A549 (cell line): Measurements from ENCODE around the gene RARG.

ENCODE experiments used
- CEBPB ChIP-seq, 2 experiments: fragments of >200 bp in 1 of 2; sonication (Bioruptor Twin) in 1 of 2; formaldehyde crosslinking in 1 of 2; IDR thresholded peaks; 2 replicates each; pipeline ENCODE4 v1.6.1; 2012 to 2016
- FOXS1 ChIP-seq: fragments of 250-450 bp; sonication (Bioruptor Pico); IDR thresholded peaks from 2 replicates; pipeline ENCODE4 v1.5.0; 2020; ENCODE audit warnings: mild to moderate bottlenecking, moderate library complexity
- JUN ChIP-seq, 2 experiments: fragments of >200 bp; sonication (Bioruptor Twin); formaldehyde crosslinking; IDR thresholded peaks; 2 replicates in 1 of 2; 3 replicates in 1 of 2; pipeline ENCODE4 v1.6.1; 2016 to 2017
- KDM5A ChIP-seq: fragments of 200-600 bp; sonication (generic); IDR thresholded peaks from 2 replicates; pipeline ENCODE4 v1.6.1; 2016; ENCODE audit warnings: antibody characterized with exemption, mild to moderate bottlenecking
- MAZ ChIP-seq: fragments of 150-350 bp; IDR thresholded peaks from 2 replicates; pipeline ENCODE4 v1.6.1; 2014; ENCODE audit warnings: antibody characterized with exemption, low read depth, low read length, borderline replicate concordance
- NR3C1 ChIP-seq: fragments of >200 bp; sonication (Bioruptor Twin); formaldehyde crosslinking; IDR thresholded peaks from 3 replicates; pipeline ENCODE4 v1.6.1; 2017
- POLR2A ChIP-seq: IDR thresholded peaks from 2 replicates; pipeline ENCODE4 v1.6.1; 2012; ENCODE audit warnings: mild to moderate bottlenecking, low read length
- POLR2AphosphoS2 ChIP-seq: conservative IDR thresholded peaks from 2 replicates; pipeline ENCODE4 v1.6.1; 2012; ENCODE audit warnings: low read length, improper control_type of control experiment, inconsistent platforms
- RAD21 ChIP-seq, 2 experiments: fragments of >200 bp in 1 of 2; sonication (Bioruptor Twin) in 1 of 2; formaldehyde crosslinking in 1 of 2; IDR thresholded peaks in 1 of 2; conservative IDR thresholded peaks in 1 of 2; 2 replicates in 1 of 2; 3 replicates in 1 of 2; pipeline ENCODE4 v1.6.1; 2012 to 2018; ENCODE audit warnings: inconsistent platforms in 1 of 2
- ZC3H11A ChIP-seq: fragments of 450-650 bp; IDR thresholded peaks from 2 replicates; pipeline ENCODE4 v1.6.1; 2014; ENCODE audit warnings: antibody characterized with exemption, mild to moderate bottlenecking
- ZFP36 ChIP-seq: fragments of 450-650 bp; IDR thresholded peaks from 2 replicates; pipeline ENCODE4 v1.6.1; 2014; ENCODE audit warnings: borderline replicate concordance; ENCODE audit not compliant: partially characterized antibody
- TF ChIP-seq, protein P1 (sequence below): fragments of >200 bp; sonication (Bioruptor Twin); formaldehyde crosslinking; IDR thresholded peaks from 3 replicates; pipeline ENCODE4 v1.5.1; 2016
- TF ChIP-seq, protein P2 (sequence below): IDR thresholded peaks from 2 replicates; pipeline ENCODE4 v1.6.1; 2012
- TF ChIP-seq, protein P3 (sequence below): fragments of 200-600 bp; sonication (generic); IDR thresholded peaks from 2 replicates; pipeline ENCODE4 v1.6.1; 2016; ENCODE audit warnings: antibody characterized with exemption, mild to moderate bottlenecking, moderate library complexity

DNA sequence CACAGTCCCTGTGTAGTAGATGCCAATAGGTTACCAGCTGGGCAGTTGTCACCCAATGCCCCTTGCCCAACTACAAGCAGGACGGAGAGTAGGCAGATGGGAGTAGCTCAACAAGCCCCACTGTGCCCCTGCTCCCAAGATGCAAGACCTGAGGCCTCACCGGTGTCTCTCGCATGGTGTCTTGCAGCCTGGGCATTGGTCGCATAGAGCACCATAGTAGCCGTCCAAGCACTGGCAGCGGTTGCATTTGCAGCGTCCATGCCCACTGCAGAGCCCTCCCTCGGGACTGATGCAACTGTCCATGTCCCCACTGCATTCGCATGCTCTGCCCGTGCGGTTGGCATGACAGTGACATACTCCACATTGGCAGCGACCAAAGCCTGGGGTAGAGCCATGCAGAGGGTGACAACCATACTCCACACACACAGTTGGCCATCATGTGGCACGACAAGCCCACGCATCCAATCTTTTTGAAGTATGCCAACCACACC, 39.4 kb downstream of the RARG start:
- TF ChIP-seq, protein P1, sequence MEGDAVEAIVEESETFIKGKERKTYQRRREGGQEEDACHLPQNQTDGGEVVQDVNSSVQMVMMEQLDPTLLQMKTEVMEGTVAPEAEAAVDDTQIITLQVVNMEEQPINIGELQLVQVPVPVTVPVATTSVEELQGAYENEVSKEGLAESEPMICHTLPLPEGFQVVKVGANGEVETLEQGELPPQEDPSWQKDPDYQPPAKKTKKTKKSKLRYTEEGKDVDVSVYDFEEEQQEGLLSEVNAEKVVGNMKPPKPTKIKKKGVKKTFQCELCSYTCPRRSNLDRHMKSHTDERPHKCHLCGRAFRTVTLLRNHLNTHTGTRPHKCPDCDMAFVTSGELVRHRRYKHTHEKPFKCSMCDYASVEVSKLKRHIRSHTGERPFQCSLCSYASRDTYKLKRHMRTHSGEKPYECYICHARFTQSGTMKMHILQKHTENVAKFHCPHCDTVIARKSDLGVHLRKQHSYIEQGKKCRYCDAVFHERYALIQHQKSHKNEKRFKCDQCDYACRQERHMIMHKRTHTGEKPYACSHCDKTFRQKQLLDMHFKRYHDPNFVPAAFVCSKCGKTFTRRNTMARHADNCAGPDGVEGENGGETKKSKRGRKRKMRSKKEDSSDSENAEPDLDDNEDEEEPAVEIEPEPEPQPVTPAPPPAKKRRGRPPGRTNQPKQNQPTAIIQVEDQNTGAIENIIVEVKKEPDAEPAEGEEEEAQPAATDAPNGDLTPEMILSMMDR, result no peak
- no peak for TF ChIP-seq JUN (IDR thresholded peaks at IDR 0.05)
- no peak for TF ChIP-seq NR3C1
- no peak for TF ChIP-seq RAD21 (conservative IDR thresholded peaks at IDR 0.05 in 1 of 2, IDR thresholded peaks at IDR 0.05 in 1 of 2)
- TF ChIP-seq KDM5A, result no peak
- no peak for TF ChIP-seq ZFP36
- no peak for TF ChIP-seq MAZ
- TF ChIP-seq FOXS1 (CRISPR knock-in tag), result no peak
- TF ChIP-seq, protein P2, sequence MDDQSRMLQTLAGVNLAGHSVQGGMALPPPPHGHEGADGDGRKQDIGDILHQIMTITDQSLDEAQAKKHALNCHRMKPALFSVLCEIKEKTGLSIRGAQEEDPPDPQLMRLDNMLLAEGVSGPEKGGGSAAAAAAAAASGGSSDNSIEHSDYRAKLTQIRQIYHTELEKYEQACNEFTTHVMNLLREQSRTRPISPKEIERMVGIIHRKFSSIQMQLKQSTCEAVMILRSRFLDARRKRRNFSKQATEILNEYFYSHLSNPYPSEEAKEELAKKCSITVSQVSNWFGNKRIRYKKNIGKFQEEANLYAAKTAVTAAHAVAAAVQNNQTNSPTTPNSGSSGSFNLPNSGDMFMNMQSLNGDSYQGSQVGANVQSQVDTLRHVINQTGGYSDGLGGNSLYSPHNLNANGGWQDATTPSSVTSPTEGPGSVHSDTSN, result no peak
- no peak for TF ChIP-seq ZC3H11A
- TF ChIP-seq POLR2AphosphoS2, result no peak
- TF ChIP-seq, protein P3, sequence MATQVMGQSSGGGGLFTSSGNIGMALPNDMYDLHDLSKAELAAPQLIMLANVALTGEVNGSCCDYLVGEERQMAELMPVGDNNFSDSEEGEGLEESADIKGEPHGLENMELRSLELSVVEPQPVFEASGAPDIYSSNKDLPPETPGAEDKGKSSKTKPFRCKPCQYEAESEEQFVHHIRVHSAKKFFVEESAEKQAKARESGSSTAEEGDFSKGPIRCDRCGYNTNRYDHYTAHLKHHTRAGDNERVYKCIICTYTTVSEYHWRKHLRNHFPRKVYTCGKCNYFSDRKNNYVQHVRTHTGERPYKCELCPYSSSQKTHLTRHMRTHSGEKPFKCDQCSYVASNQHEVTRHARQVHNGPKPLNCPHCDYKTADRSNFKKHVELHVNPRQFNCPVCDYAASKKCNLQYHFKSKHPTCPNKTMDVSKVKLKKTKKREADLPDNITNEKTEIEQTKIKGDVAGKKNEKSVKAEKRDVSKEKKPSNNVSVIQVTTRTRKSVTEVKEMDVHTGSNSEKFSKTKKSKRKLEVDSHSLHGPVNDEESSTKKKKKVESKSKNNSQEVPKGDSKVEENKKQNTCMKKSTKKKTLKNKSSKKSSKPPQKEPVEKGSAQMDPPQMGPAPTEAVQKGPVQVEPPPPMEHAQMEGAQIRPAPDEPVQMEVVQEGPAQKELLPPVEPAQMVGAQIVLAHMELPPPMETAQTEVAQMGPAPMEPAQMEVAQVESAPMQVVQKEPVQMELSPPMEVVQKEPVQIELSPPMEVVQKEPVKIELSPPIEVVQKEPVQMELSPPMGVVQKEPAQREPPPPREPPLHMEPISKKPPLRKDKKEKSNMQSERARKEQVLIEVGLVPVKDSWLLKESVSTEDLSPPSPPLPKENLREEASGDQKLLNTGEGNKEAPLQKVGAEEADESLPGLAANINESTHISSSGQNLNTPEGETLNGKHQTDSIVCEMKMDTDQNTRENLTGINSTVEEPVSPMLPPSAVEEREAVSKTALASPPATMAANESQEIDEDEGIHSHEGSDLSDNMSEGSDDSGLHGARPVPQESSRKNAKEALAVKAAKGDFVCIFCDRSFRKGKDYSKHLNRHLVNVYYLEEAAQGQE, result no peak
- TF ChIP-seq POLR2A, result no peak
- no peak for TF ChIP-seq CEBPB (IDR thresholded peaks at IDR 0.05)
